Lower leg skin (tissue), 4 donors: ENCODE measurements around the gene ATP1B1. TPM values are rescaled to one million over a fixed set of nuclear protein-coding genes. Genes with fewer than 3 reads are reported as not detected.

Experiments
- DNase-seq, 2 donors: peaks; one replicate each; pipeline ENCODE4 v3.0.0-alpha.2; 2019; ENCODE audit warnings: low spot score in 2 of 2
- H3K4me3 ChIP-seq: fragments of 200-600 bp; sonication (generic); 2 replicates; pipeline ENCODE4 v1.5.1; 2017; ENCODE audit warnings: mild to moderate bottlenecking, low read depth; ENCODE audit not compliant: poor library complexity, severe bottlenecking
- POLR2A ChIP-seq, 2 donors: fragments of 450-650 bp; IDR thresholded peaks; one replicate each; pipeline ENCODE4 v1.6.1; 2016 to 2017; ENCODE audit warnings: antibody characterized with exemption in 2 of 2, mild to moderate bottlenecking in 1 of 2, moderate library complexity in 1 of 2
- WGBS, 2 donors: methylation state at CpG; one replicate each; pipeline ENCODE4 v1.1.5; 2018; 5-methylcytosine and 5-hydroxymethylcytosine counted together
- intact Hi-C: fragments of 100-400 bp; cut with DNase I; formaldehyde crosslinking; loops from one replicate; pipeline ENCODE4 v1.15.0; 2023; ENCODE audit warnings: low total_unique reads
- total RNA-seq, 4 donors: library from RNA; depleted of rRNA; stranded (reverse); fragments of >200 nt; gene quantifications; one replicate each; pipeline ENCODE4 v1.1.0, GENCODE V29; 2016
- TF ChIP-seq, protein P1 (sequence below), 3 donors: fragments of 450-650 bp; IDR thresholded peaks; one replicate each; pipeline ENCODE4 v1.5.1; 2016; ENCODE audit warnings: antibody characterized with exemption in 3 of 3, mild to moderate bottlenecking in 3 of 3, moderate library complexity in 2 of 3

The ATP1B1 gene
- total RNA-seq, 4 donors from 2014 or later = 35.3 to 213 (median 122) TPM

DNA sequence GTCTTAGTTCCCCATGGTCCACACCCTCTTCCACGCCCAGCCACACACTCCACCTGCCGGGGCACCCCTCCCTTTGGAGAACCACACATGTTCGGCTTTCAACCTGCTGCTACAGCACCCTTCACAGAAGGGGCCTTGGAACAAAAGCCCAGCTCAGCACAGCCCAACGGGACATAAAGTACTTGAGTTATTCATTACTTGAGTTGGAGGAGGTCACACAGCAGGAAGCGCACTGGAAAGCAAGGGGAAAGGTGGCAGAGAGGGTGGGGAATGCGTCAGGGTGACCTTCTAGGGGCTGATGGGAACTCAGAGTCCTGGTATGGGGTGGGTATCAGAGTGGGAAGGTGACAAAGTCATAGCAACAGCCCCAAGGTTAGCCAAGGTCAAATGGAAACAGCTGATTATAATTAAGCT is 3.0 kb upstream of the ATP1B1 start:
- TF ChIP-seq, protein P1, sequence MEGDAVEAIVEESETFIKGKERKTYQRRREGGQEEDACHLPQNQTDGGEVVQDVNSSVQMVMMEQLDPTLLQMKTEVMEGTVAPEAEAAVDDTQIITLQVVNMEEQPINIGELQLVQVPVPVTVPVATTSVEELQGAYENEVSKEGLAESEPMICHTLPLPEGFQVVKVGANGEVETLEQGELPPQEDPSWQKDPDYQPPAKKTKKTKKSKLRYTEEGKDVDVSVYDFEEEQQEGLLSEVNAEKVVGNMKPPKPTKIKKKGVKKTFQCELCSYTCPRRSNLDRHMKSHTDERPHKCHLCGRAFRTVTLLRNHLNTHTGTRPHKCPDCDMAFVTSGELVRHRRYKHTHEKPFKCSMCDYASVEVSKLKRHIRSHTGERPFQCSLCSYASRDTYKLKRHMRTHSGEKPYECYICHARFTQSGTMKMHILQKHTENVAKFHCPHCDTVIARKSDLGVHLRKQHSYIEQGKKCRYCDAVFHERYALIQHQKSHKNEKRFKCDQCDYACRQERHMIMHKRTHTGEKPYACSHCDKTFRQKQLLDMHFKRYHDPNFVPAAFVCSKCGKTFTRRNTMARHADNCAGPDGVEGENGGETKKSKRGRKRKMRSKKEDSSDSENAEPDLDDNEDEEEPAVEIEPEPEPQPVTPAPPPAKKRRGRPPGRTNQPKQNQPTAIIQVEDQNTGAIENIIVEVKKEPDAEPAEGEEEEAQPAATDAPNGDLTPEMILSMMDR (IDR thresholded peaks at IDR 0.05) = no peak
- TF ChIP-seq POLR2A (IDR thresholded peaks at IDR 0.05) = no peak
- WGBS, 2 donors = 35 to 40% methylated on average over 6 of the region's 6 CpGs
- intact Hi-C loops = no loop called here
- no peak for DNase-seq
- no peak overlapping the region for H3K4me3 ChIP-seq

DNA sequence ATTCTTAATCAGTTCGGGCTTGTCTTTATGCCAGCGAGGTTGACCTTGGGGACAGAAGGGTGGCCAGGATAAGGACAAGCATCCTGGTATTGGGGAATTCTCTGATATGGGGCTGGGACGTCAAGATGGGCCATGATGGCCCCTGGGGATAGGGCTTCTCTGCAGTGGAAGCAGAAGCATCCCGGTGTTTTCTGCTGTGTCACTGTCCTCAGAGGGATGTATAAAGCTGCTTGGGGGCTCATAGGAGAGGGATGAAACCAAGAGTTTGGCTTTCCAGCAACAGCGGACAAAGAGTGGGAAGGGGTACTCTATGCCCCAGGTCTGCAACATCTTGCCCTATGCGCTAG is 1.4 kb upstream of the ATP1B1 start:
- DNase-seq = no peak
- H3K4me3 ChIP-seq = no peak overlapping the region
- intact Hi-C loops = no loop called here
- 41 to 44% methylated on average over 6 of the region's 6 CpGs for WGBS, 2 donors
- no peak for TF ChIP-seq POLR2A (IDR thresholded peaks at IDR 0.05)
- TF ChIP-seq, protein P1 (IDR thresholded peaks at IDR 0.05) = no peak

DNA sequence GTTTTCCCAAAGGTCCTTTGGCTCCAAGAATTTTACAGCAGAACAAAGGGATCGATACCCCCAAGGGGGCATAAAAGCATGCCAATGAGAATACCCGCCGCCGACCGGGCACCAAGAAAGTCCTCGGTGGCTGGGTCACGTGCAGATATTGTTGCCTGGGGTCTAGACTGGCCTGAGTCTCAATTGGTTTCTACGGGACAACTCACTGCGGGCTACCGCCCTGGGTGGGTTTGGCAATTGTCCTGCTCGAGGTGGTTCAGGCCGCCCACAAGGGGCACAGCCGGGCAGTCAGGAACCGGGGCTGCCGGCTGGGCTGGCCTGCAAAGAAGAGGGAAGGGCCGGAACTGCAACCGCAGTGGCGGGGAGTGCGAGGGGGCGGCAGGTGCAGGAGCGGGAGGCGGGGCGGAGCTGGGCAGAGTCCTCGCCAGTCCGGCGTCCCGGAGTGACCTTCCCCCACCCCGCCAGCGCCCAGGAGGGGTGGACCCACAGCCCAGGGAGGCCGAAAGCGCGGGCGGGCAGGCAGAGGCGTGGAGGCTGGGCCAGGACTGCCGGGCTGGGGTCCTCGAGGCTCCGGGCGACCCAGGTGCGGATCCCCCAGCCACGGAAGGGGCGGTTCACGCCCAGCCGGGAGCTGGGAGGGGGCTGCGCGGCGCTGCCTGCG is 926 bp upstream of the ATP1B1 start:
- peak; percentile 54 to 92 for DNase-seq
- intact Hi-C loops = no loop called here
- H3K4me3 ChIP-seq = peak overlapping the region; percentile 73
- WGBS, 2 donors = 3 to 6% methylated on average over 24 to 33 of the region's 47 CpGs
- no peak for TF ChIP-seq POLR2A (IDR thresholded peaks at IDR 0.05)
- TF ChIP-seq, protein P1 (IDR thresholded peaks at IDR 0.05) = peak in 1 of 3 donors; percentile 44

DNA sequence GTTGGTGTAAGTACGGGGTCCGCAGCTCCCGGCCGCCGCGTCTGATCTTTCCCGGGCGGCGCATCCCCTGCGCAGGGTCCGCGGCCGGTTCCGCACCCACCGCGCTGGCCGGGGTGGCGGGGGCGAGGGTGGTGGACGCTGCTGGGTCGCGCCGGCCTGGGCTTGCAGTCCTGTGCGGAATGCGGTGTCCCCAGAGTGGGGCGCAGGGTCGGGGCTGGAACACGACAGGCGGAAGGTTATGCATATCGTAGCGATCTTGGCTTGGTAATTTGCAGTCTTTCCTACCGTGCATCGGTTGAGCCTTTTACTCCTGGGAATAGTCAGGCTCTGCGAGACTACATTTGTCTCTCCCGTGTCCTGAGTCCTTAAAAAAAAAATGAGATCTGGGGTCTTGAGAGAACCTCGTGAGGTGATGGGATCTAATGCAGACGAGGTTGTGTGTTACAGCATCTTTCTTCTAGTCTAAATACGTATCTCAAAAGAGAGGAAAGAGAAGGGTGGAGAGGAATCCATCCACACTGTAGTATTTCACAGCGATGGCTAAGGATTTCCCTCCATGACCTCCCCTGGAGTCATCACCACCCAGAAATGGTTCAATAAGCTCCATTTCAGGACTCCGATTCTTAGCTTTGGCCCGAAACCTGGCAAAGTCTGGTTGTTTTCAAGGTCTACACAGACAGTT is 572 bp downstream of the ATP1B1 start:
- no peak for TF ChIP-seq POLR2A (IDR thresholded peaks at IDR 0.05)
- TF ChIP-seq, protein P1 (IDR thresholded peaks at IDR 0.05) = no peak
- DNase-seq = no peak
- intact Hi-C loops = no loop called here
- 6 to 7% methylated on average over 31 to 39 of the region's 41 CpGs for WGBS, 2 donors
- peak overlapping the region; percentile 73 for H3K4me3 ChIP-seq

DNA sequence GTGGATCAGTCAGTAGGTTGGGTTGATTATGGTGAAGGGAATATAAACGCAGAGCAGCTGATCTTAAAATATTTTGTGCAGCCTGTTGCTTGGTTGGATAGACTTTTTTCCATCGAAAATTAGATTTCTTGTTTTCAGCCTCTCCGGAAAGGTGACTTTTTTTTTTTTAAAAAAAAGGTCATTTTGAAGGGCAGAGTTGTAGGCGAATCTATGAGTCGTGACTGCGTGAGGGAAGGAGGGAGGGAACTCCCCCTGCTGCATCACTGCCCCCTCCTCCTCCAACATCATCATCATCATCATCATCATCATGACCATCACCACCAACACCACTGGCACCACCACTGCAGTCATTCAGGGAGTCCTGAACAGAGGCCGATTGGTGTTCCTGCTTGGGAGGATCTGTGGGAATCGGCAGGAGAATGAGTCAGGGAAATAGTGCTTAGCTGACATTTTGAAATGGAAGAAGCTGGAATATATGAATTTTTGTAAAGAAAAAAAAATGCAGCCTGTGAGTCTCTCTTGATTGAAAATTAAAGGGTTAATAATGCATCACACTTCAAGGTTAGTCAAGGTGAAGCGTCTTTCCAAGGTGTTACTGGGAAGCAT is 1.2 kb downstream of the ATP1B1 start:
- DNase-seq = no peak
- TF ChIP-seq, protein P1 (IDR thresholded peaks at IDR 0.05) = no peak
- TF ChIP-seq POLR2A (IDR thresholded peaks at IDR 0.05) = no peak
- intact Hi-C loops = no loop called here
- peak overlapping the region; percentile 73 for H3K4me3 ChIP-seq
- 61 to 67% methylated on average over 9 of the region's 9 CpGs for WGBS, 2 donors
